Umbilical cord (tissue), 2 donors: Measurements from ENCODE around the gene AMOTL1. TPM values are rescaled to one million over a fixed set of nuclear protein-coding genes. Genes with fewer than 3 reads are reported as not detected.

Experiments used
- DNase-seq: peaks from one replicate; pipeline ENCODE4 v3.0.0-alpha.2; 2015; ENCODE audit warnings: low spot score
- total RNA-seq: library from RNA; depleted of rRNA; stranded (reverse); fragments of >200 nt; gene quantifications from one replicate; pipeline ENCODE4 v1.2.3, GENCODE V29; 2014; ENCODE audit warnings: low replicate concordance; ENCODE audit not compliant: insufficient read depth

Gene AMOTL1
- total RNA-seq, 1 donor from 2014 or later = 53.0 TPM

GRCh38 chr11:94741022-94741679, 27.0 kb upstream of the AMOTL1 start:
- peak; percentile 75 for DNase-seq

DNA sequence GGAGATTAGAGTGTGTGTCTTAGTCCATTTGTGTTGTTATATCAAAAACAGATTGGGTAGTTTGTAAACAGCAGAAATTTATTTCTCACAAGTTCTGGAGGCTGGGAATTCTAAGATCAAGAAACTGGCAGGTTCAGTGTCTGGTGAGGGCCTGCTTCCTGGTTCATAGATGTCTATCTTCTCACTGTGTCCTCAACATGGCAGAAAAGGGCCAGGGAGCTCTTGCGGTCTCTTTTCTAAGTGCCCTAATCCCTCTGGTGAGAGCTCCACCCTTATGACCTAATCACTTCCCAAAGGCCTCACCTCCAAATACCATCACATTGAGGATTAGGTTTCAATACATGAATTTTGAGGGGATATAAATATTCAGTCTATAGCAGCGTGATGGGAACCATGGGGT, 25.5 kb upstream of the AMOTL1 start:
- no peak for DNase-seq

DNA sequence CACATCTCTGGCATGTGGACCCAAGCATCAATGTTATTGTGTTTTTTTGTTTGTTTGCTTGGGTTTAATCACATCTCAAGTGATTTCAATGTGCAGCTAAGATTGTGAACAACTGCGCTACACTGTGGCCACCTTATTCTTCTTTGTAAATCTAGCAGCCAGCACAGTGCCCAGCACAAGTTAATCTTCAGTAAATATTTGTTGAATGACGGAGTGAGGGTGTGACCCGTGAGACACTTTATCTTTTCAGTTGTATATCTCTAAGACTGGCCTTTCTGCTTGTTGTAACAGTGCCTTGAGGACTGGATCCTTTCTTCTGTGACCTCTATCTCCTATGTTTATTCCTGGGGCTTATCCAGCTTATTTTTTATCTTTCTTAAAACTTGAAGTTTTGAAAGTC, 21.4 kb upstream of the AMOTL1 start:
- peak; percentile 90 for DNase-seq

DNA sequence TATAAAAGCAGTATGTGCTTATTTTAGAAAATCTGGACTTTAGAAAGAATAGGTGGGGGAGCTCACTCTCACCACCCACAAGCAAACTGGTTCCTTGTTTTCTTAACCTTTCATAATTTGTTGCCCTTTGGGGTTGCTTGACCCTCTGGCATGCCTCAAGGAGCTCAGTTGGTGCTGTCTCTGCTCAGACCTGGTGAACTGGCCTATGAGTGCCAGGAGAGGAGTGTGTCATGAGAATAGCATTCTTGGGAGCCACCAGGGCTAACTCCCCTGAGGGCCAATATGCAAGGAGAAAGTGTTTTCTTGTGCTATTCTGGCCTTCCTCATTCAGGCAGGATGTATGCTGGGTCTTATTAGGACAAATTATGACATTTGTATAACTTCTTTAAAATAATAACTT, 21.0 kb upstream of the AMOTL1 start:
- DNase-seq = no peak

DNA sequence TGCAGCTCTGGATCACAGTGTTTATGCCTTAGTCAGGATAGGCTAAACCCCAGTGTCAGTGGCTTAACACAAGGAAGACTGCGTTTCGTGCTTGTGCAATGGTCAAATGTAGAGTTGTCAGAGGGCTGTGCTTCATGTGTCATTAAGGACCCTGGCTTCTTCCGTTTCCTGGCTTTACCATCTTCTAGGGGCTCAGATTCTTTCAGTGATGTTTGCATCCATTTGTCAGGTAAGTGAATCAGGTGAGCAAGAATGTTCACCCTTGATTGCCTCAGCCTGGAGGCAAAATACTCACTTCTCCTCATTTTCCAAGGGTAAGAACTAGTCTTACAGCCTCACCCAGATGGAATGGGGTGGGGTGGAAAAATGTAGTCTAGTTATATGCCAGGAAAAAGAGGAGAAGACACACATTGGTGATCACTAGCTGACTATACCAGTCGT, 20.5 kb upstream of the AMOTL1 start:
- DNase-seq = peak; percentile 56

- DNase-seq = no peak
These were observed 18.8 kb upstream of the AMOTL1 start for GRCh38 chr11:94749369-94749768.

DNA sequence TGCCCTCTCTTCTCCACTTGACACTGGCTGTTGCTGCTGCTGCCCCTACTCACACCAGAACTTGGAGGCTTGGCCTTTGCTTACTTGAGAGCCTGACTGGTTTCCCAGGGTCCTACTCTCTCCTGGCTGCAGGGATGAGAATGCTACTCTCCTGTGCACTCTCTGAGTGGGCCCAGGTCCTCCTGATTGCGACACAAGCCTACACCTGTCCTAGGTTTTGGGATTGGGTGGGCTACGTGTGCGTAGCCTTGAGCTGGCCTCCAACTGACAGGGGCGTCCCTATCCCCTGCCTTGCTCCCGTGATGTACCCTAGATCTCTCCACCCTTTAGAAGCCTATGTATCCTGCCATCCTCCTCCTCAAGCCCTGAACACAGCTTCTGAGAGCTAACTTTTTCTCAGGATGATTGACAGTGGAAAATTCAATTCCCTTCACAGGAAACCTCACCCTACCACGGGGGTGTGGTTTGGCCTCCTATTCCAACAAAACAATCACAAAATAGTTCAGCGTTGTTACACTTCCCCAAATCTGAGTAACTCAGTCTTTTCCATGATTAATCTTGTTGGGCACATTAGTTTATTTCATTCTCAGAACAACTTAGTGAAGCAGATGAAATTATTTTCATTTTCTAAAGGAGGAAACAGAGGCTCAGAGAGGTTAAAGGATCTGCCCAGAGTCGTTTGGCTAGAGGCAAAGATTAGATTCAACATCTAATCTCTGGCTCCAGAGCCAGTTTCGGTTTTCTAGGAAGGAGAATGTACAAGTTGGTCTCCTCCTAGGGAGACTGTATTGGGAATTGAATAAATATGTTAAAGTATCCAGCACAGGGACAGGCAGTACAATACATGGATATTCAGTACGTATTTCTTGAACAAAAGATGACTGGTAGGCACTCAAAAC, 17.6 kb upstream of the AMOTL1 start:
- DNase-seq = peak; percentile 43

- DNase-seq = no peak
These were observed 16.9 kb upstream of the AMOTL1 start for GRCh38 chr11:94751218-94751609.

DNA sequence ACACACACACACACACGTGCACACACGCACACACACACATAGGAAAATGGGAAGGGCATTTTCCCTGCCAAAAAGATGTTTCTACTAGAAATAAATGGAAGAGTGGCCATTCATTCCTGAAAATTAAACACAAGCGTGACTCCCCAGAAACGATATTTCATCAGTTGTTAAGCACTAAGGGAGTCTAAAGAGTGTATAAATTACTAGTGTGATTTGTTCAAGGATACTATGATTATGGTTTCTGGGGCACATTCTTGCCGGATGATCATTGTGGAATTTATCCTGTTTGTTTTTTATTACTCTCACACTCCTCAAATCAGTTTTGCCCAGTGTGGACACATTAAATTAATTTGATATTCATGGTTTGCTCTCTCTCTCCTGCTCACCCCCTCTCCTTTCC, 16.4 kb upstream of the AMOTL1 start:
- DNase-seq = no peak

DNA sequence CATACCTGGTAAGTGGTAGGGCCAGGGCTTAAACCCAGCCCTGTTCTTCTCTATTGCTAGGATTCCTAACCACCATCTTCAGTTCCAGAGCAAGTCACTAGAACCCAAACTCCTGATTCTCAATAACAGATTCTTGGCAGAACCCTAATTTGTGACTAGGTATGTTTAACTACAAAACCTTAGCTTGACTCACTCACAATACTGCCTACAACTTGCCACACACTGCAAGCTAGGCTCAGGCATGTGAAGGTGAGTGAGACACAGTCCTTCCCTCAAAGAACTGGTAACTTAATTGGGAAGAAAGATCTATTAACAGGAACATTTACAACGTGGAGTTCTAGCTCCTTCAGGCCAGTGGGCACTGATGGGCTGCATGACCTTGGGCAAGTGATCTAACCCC, 14.5 kb upstream of the AMOTL1 start:
- no peak for DNase-seq

GRCh38 chr11:94754335-94754734, 13.8 kb upstream of the AMOTL1 start:
- no peak for DNase-seq

- DNase-seq = no peak
These were observed 13.3 kb upstream of the AMOTL1 start for GRCh38 chr11:94754819-94755218.

- no peak for DNase-seq
These were observed 12.7 kb upstream of the AMOTL1 start for GRCh38 chr11:94755494-94755893.

DNA sequence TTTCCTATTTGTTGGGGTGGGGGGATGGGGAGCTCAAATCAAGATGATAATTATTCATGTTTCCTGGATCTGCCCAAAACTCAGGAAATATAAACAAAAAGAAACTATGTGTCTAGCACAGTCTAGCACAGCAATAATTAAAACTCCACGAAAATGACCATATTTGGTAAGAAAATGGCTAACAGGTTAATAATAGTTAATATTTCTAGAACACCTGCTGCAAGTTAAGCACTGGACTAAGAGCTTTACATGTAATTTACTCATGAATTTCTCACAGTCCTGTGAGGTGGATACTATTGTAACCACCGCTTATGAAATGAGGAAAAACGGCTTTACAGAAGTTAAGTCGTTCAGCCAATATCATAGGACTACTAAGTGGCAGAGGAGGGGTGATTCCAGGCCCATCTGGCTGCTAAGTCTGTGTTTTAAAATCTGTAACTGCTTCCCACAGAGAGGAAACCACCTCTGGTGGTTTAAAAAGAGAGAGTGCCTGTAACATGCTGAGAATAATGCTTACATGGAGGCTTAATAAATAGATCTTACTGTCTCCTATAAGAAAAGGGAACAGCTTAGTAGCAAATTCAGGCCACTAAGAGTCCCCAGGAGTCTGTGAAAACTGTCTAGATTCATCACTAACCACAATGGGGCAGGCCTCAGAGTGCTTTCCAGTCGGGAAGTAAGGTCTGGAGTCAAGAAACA, 11.0 kb upstream of the AMOTL1 start:
- no peak for DNase-seq

DNA sequence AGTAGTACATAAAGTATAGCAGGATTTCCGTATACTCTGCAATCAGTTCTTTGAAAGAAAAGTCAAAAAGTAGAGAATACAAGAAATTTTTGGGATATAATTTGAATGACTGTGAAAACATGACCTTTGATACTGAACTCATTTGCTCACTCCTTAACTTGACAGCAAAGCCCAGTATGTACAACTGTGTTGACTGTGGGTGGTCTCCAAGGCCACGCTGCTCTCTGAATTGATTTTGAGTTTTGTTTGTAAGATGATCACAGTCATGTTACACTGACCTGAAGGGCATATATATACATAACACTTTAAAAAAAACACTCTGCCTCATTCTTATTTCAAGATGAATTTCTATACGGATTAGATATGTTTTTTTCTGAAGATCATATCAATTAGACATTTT, 9.5 kb upstream of the AMOTL1 start:
- DNase-seq = no peak

- DNase-seq = no peak
These were observed 8.6 kb upstream of the AMOTL1 start for GRCh38 chr11:94759522-94759921.

GRCh38 chr11:94760296-94760695, 7.9 kb upstream of the AMOTL1 start:
- DNase-seq = no peak

DNA sequence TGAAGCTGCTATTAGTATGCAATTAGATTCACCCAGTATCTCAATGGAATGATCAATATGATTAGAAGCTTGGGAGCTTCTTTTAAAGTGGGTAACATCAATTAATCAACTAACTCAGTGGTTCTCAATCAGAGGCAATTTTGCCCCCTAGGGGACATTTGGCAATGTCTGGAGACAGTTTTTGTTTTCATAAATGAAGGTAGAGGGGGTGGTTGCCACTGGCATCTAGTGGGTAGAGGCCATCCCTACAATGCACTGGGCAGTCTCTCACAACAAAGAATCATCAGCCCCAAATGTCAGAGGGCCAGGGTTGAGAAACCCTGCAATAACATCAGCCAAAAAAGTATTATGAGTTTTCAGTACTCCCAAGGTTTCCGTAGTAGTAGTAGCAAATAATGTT, 5.9 kb upstream of the AMOTL1 start:
- no peak for DNase-seq

DNA sequence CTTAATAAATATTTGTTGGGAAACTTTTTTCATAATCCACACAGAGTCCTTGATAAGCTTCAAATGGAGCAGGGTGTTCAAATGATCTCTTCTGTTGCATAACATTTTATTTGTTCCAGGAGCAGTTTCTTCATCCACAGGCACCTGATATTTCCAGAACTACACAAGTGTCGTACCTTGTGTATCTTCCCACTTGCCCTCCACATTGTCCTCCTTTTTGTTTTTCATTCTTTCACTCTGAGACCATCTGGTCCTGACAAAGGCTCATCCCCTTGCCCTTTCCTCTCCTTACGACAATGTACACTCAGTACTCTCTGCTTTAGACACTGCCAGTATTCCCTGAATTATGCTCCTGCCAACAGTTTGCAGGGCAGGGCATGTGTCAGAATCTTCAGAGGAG, 5.2 kb upstream of the AMOTL1 start:
- DNase-seq = no peak

DNA sequence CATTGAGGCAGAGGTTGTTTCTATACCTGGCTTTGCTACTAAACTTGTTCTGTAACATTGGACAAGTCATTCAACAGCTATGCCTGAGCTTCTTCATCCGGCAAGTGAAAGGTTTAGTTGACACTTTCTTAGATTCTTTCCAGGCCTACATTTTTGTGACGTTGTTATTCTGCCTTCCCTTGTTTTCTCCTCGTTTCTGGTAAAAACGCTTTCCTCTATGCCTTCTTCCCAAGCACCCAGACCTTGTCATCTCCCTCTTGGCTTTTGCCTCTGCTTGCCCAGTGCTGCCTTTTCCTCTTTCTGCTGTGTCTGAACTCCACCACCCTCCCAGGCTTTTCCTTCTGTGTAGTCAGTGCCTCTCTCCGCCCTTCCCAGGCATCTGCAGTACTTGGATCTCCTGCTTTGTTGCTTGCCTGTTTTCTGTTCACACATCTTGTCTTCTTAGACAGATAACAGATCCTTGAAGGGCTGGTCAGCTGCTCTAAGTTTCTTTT, 1.4 kb upstream of the AMOTL1 start:
- DNase-seq = peak; percentile 92

GRCh38 chr11:94767291-94767690, 865 bp upstream of the AMOTL1 start:
- DNase-seq = no peak
